AG10803 (cell line): ENCODE results near the gene PARVG.

ENCODE experiments used
- DNase-seq: peaks from one replicate; pipeline ENCODE4 v3.0.0; 2010; ENCODE audit warnings: low read depth
- H3K4me3 ChIP-seq: 2 replicates; pipeline ENCODE4 v1.5.1; 2011; ENCODE audit warnings: mild to moderate bottlenecking, low read length, control low read depth
- CTCF ChIP-seq: conservative IDR thresholded peaks from 2 replicates; pipeline ENCODE4 v1.5.1; 2011; ENCODE audit warnings: mild to moderate bottlenecking, low read length, control low read depth, inconsistent platforms

Gene PARVG

GRCh38 chr22:44190381-44190976 lies 9.8 kb downstream of the PARVG start:
- no peak for DNase-seq
- H3K4me3 ChIP-seq = no peak overlapping the region
- no peak for TF ChIP-seq CTCF

GRCh38 chr22:44191036-44191454 lies 10.3 kb downstream of the PARVG start:
- peak; percentile 24 for DNase-seq
- H3K4me3 ChIP-seq = no peak overlapping the region
- TF ChIP-seq CTCF = no peak

- H3K4me3 ChIP-seq = no peak overlapping the region
- no peak for TF ChIP-seq CTCF
- DNase-seq = no peak
Observed at GRCh38 chr22:44192098-44192815, 11.5 kb downstream of the PARVG start.

- H3K4me3 ChIP-seq = no peak overlapping the region
- DNase-seq = no peak
- TF ChIP-seq CTCF = no peak
Observed at GRCh38 chr22:44192816-44193534, 12.2 kb downstream of the PARVG start.

- no peak for DNase-seq
- H3K4me3 ChIP-seq = no peak overlapping the region
- no peak for TF ChIP-seq CTCF
Observed at GRCh38 chr22:44193535-44193891, 12.8 kb downstream of the PARVG start.

GRCh38 chr22:44194569-44194968 lies 13.8 kb downstream of the PARVG start:
- no peak for DNase-seq
- TF ChIP-seq CTCF = no peak
- H3K4me3 ChIP-seq = no peak overlapping the region
